ENCODE results near the gene CFAP119. TPM values are rescaled to one million over a fixed set of nuclear protein-coding genes. Genes with fewer than 3 reads are reported as not detected.

The CFAP119 gene
- total and polyA plus RNA-seq, 2 donors (not counting 3 experiments of a cell fraction or from before 2014, with no cell fraction given): 6.5 to 9.5 TPM

- no peaks in the 10 kb centered on the region for H3K79me2 ChIP-seq (ENCODE audit: control insufficient read depth, insufficient read depth, low read length)
- H3K36me3 ChIP-seq (ENCODE audit: control insufficient read depth in 2 of 2, extremely low read depth in 1 of 2, insufficient read depth in 2 of 2, low read length in 2 of 2): peaks cover 3 to 26% of the 10 kb centered on the region in 2 experiments
- TF ChIP-seq CTCF (IDR thresholded peaks at IDR 0.05; ENCODE audit: extremely low read depth in 1 of 2, insufficient read depth in 1 of 2, low read depth in 1 of 2, low read length in 2 of 2): no peak
- TF ChIP-seq POLR2A (IDR thresholded peaks at IDR 0.05; ENCODE audit: low read depth, low read length): no peak
- no peak for TF ChIP-seq MYC (IDR thresholded peaks at IDR 0.05; ENCODE audit: low read depth, low read length)
- no peak for TF ChIP-seq FOS (IDR thresholded peaks at IDR 0.05; ENCODE audit: borderline replicate concordance, insufficient read depth, low read length)
- no peak for TF ChIP-seq MAX (IDR thresholded peaks at IDR 0.05; ENCODE audit: insufficient read depth, insufficient read length)
- no peak for TF ChIP-seq POLR2AphosphoS5 (IDR thresholded peaks at IDR 0.05; ENCODE audit: insufficient read depth, low read depth, low read length)
- no peak for TF ChIP-seq GATA2 (IDR thresholded peaks at IDR 0.05; ENCODE audit: insufficient read depth, insufficient read length, low read depth, low read length)
- TF ChIP-seq JUN (IDR thresholded peaks at IDR 0.05; ENCODE audit: borderline replicate concordance, insufficient read depth, insufficient read length, low read depth): no peak
- intact Hi-C loops (cut with micrococcal nuclease) (no loop called here), dilution Hi-C loops (cut with MboI; ENCODE audit: extremely low pct_ligation_motif_present, low sequenced_read_pairs) (no loop called here)
- peaks cover 4% of the 10 kb centered on the region for H3K4me1 ChIP-seq (ENCODE audit: control insufficient read depth, extremely low read depth, insufficient read depth, low read length)
- H3K4me3 ChIP-seq (replicated peaks in 1 of 3; ENCODE audit: insufficient read depth in 1 of 3, low read depth in 1 of 3, low read length in 3 of 3): no peak overlapping the region
- H3K9me3 ChIP-seq (replicated peaks; ENCODE audit: control insufficient read depth, insufficient read depth, low read length): no peaks in the 10 kb centered on the region
- no peaks in the 10 kb centered on the region for H3K27me3 ChIP-seq (ENCODE audit: control insufficient read depth in 2 of 2, insufficient read depth in 2 of 2, low read length in 2 of 2)
- POLR2A ChIA-PET: no interaction called here
- no peak overlapping the region for H3K4me2 ChIP-seq (ENCODE audit: insufficient read depth, low read length)
- no TSS peak for BruUV-seq (replicated peaks)
- FAIRE-seq (no peak), DNase-seq (ENCODE audit: low read depth, low spot score) (no peak)
- H3K9me1 ChIP-seq (replicated peaks; ENCODE audit: control insufficient read depth, extremely low read depth, insufficient read depth, low read length): no peaks in the 10 kb centered on the region
- H3K27ac ChIP-seq (ENCODE audit: insufficient read depth, low read depth, low read length): no peak overlapping the region
- CTCF ChIA-PET: no interaction called here
- H3K9ac ChIP-seq (replicated peaks; ENCODE audit: extremely low read depth, insufficient read depth, low read length): no peak overlapping the region
- no peak overlapping the region for H2AFZ ChIP-seq (ENCODE audit: low read depth, low read length)
- H4K20me1 ChIP-seq (replicated peaks; ENCODE audit: control insufficient read depth, extremely low read depth, insufficient read depth, low read length): no peaks in the 10 kb centered on the region
These were observed 5.7 kb downstream of the CFAP119 start for GRCh38 chr16:30755955-30756780.

All from endothelial cell of umbilical vein (primary cell).